Kidney epithelial cell (primary cell): Measurements from ENCODE around the gene HOXD12. TPM values are rescaled to one million over a fixed set of nuclear protein-coding genes. Genes with fewer than 3 reads are reported as not detected.
A peak's percentile ranks its signal among the peaks of the same experiment; 100 is the strongest.

Experiments
- DNase-seq: peaks from one replicate; pipeline ENCODE4 v3.0.0-alpha.2; 2010; ENCODE audit warnings: low read depth
- H3K27me3 ChIP-seq: 2 replicates; pipeline ENCODE4 v1.6.0; 2011; ENCODE audit warnings: low read length; ENCODE audit not compliant: control insufficient read depth, insufficient read depth
- H3K36me3 ChIP-seq: 2 replicates; pipeline ENCODE4 v1.5.1; 2011; ENCODE audit warnings: low read length; ENCODE audit not compliant: control insufficient read depth, insufficient read depth
- H3K4me3 ChIP-seq: 2 replicates; pipeline ENCODE4 v1.5.1; 2011; ENCODE audit warnings: low read depth, mild to moderate bottlenecking, control low read depth, low read length
- CTCF ChIP-seq: IDR thresholded peaks from 2 replicates; pipeline ENCODE4 v1.5.1; 2011; ENCODE audit warnings: mild to moderate bottlenecking, moderate library complexity, low read length, control low read depth, inconsistent platforms; ENCODE audit not compliant: insufficient read depth, poor library complexity, severe bottlenecking
- total RNA-seq: library from RNA; depleted of rRNA; stranded (reverse); fragments of >200 nt; gene quantifications from 2 replicates; pipeline ENCODE4 v1.2.3, GENCODE V29; 2015

HOXD12 gene
- total RNA-seq, 1 donor from 2014 or later: not detected

- Histone ChIP-seq H3K4me3 (peak overlapping the region; percentile 59), H3K36me3 (no peaks in the 10 kb centered on the region), H3K27me3 (no peaks in the 10 kb centered on the region)
- no peak for TF ChIP-seq CTCF
- no peak for DNase-seq
Observed at GRCh38 chr2:176124947-176125771, 25.6 kb downstream of the HOXD12 start.

GRCh38 chr2:176125772-176126054 is 26.1 kb downstream of the HOXD12 start:
- Histone ChIP-seq H3K36me3 (no peaks in the 10 kb centered on the region), H3K4me3 (no peak overlapping the region), H3K27me3 (no peaks in the 10 kb centered on the region)
- DNase-seq: no peak
- TF ChIP-seq CTCF: no peak

DNA sequence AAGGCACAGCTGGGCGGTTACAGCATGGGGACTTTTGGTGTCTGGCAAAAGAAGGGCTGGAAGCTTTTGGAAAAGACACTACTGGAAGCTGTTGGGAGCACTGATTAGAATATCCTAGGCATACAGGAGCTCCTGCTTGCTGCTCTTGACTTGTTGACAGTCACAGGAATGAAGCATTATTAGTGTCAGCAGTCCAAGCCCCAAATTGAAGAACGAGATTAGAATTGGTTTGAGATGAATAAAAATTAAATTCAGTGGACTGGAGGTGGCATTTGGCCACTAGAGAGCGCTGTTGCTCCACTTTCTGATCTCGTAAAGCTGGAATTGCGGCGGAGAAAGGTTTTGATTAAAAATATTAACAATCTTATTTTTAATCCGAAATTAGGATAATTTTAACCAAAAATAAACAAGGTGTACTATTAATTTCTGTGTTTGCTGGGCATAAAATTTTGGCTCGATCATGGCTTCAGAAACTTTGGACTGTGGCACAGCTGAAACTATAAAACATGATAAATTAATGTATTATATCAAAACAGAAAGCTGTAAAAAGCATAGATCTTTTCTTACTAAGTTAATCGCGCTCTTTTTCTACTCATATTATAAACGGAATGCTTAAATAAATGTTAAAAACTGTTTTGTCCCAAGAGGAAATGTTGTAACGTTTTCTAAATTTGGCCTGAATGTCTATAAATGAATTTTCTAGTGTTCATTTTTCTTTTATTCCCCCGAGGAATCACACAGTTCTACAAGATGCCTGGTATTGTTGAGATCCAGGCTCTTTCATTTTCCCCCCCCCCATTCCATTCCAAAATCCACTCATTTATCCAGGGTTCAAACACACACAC is 27.6 kb downstream of the HOXD12 start:
- peak; percentile 66 for TF ChIP-seq CTCF
- no peaks in the 10 kb centered on the region for H3K36me3 ChIP-seq
- no peak for DNase-seq
- peak overlapping the region; percentile 67 for H3K4me3 ChIP-seq
- no peaks in the 10 kb centered on the region for H3K27me3 ChIP-seq

DNA sequence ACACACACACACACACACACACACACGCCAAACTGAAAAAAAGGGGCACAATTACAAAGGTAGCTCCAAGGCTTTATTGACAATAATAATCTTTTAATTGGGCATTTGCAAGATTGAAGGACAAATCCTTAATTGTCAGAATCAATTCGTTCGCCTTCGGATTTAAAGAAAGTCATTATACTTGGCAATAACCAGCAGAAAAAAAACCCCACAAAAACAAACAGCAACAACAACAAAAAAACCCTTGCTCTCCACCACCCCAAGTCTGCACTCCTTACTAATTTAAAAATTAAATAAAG is 28.1 kb downstream of the HOXD12 start:
- TF ChIP-seq CTCF: no peak
- Histone ChIP-seq H3K36me3 (no peaks in the 10 kb centered on the region), H3K27me3 (no peaks in the 10 kb centered on the region), H3K4me3 (peak overlapping the region; percentile 67)
- no peak for DNase-seq

GRCh38 chr2:176128172-176128981 is 28.8 kb downstream of the HOXD12 start:
- DNase-seq: no peak
- no peaks in the 10 kb centered on the region for H3K27me3 ChIP-seq
- no peak for TF ChIP-seq CTCF
- peak overlapping the region; percentile 67 for H3K4me3 ChIP-seq
- no peaks in the 10 kb centered on the region for H3K36me3 ChIP-seq
